MCF 10A (cell line): ENCODE measurements around the gene CABYR. TPM values are rescaled to one million over a fixed set of nuclear protein-coding genes. Genes with fewer than 3 reads are reported as not detected.

Experiments used
- BruUV-seq: library from RNA; stranded (reverse); fragments of 400-500 nt; replicated peaks from 2 replicates; lab custom pipeline; 2021; lab: Mats Ljungman, UMichigan
- CTCF ChIA-PET: fragments of 300-600 bp; sonication (Branson Sonifier 250); formaldehyde crosslinking; extraction: SDS; loops from one replicate; lab custom pipeline; 2021; ENCODE audit warnings: antibody characterized with exemption, inconsistent platforms; lab: Yijun Ruan, JAX
- POLR2A ChIA-PET: fragments of 300-600, 350-650 bp; sonication (Branson Sonifier 250); formaldehyde crosslinking; extraction: SDS; loops from one replicate; lab custom pipeline; 2020; ENCODE audit warnings: antibody characterized with exemption, inconsistent platforms; lab: Yijun Ruan, JAX
- DNase-seq: peaks from one replicate; pipeline ENCODE4 v3.0.0-alpha.2; 2018; ENCODE audit not compliant: unreplicated experiment
- H3K27ac Mint-ChIP-seq: one replicate; pipeline ENCODE4 v1.8.0; 2022; ENCODE audit warnings: mild to moderate bottlenecking, low read depth, mixed read lengths; ENCODE audit not compliant: unreplicated experiment
- H3K27me3 Mint-ChIP-seq: one replicate; pipeline ENCODE4 v1.8.0; 2022; ENCODE audit warnings: mixed read lengths; ENCODE audit not compliant: insufficient read depth, unreplicated experiment
- H3K36me3 Mint-ChIP-seq: one replicate; pipeline ENCODE4 v1.8.0; 2022; ENCODE audit warnings: mild to moderate bottlenecking, moderate library complexity, mixed read lengths; ENCODE audit not compliant: insufficient read depth, unreplicated experiment
- H3K4me1 Mint-ChIP-seq: one replicate; pipeline ENCODE4 v1.8.0; 2022; ENCODE audit warnings: mixed read lengths; ENCODE audit not compliant: insufficient read depth, unreplicated experiment
- H3K4me3 Mint-ChIP-seq: one replicate; pipeline ENCODE4 v1.8.0; 2022; ENCODE audit warnings: mild to moderate bottlenecking, moderate library complexity, mixed read lengths; ENCODE audit not compliant: unreplicated experiment
- H3K9me3 Mint-ChIP-seq: one replicate; pipeline ENCODE4 v1.8.0; 2022; ENCODE audit warnings: mixed read lengths; ENCODE audit not compliant: unreplicated experiment
- CTCF ChIP-seq: fragments of 200-600 bp; IDR thresholded peaks from one replicate; pipeline ENCODE4 v1.8.0; 2022; ENCODE audit warnings: antibody characterized with exemption, mild to moderate bottlenecking; ENCODE audit not compliant: unreplicated experiment
- intact Hi-C: fragments of 100-400 bp; cut with micrococcal nuclease; formaldehyde crosslinking; loops from 2 replicates; pipeline ENCODE4 v1.14.1; 2022
- total RNA-seq: library from RNA; stranded (reverse); gene quantifications from 2 replicates; pipeline ENCODE4 v1.2.3, GENCODE V29; 2022

The CABYR gene
- total RNA-seq, 1 experiment from 2014 or later = 3.0 TPM

- POLR2A ChIA-PET = interaction anchor here (0.6 to 0.7 kb wide), 2 partner anchors 73 to 110 kb away, joined by 3 read pairs; no protein-coding TSS in a partner anchor
- Mint-ChIP-seq H3K36me3 (peaks cover 11% of the 10 kb centered on the region), H3K4me1 (peaks cover 5% of the 10 kb centered on the region)
Measured at GRCh38 chr18:24189664-24190346, 50.9 kb downstream of the CABYR start.

GRCh38 chr18:24190590-24190989, 51.7 kb downstream of the CABYR start:
- H3K4me3 Mint-ChIP-seq = no peak overlapping the region
- ChIA-PET POLR2A (interaction anchor here (0.5 to 1.5 kb wide), 5 partner anchors 8 to 348 kb away, joined by 3 to 4 read pairs (median 3); no protein-coding TSS in a partner anchor), CTCF (interaction anchor here (0.8 to 7.3 kb wide), 2 partner anchors 14 to 118 kb away, joined by 3 to 54 read pairs; no protein-coding TSS in a partner anchor)
- H3K27ac Mint-ChIP-seq = no peak overlapping the region
- no TSS peak for BruUV-seq
- intact Hi-C loops = no loop called here
- no peaks in the 10 kb centered on the region for H3K27me3 Mint-ChIP-seq
- peaks cover 5% of the 10 kb centered on the region for H3K4me1 Mint-ChIP-seq
- TF ChIP-seq CTCF = no peak
- no peaks in the 10 kb centered on the region for H3K9me3 Mint-ChIP-seq
- H3K36me3 Mint-ChIP-seq = peaks cover 11% of the 10 kb centered on the region
- no peak for DNase-seq

More at GRCh38 chr18:24189664-24190346, 50.9 kb downstream of the CABYR start:
- H3K27ac Mint-ChIP-seq = no peak overlapping the region
- no peaks in the 10 kb centered on the region for H3K9me3 Mint-ChIP-seq
- no peaks in the 10 kb centered on the region for H3K27me3 Mint-ChIP-seq
- no peak for DNase-seq
- CTCF ChIA-PET = interaction anchor here (7.3 kb wide), 1 partner anchor 13 kb away, joined by 54 read pairs; no protein-coding TSS in a partner anchor
- TF ChIP-seq CTCF = no peak
- no peak overlapping the region for H3K4me3 Mint-ChIP-seq
- intact Hi-C loops = no loop called here
- BruUV-seq = no TSS peak

GRCh38 chr18:24195296-24196053, 56.6 kb downstream of the CABYR start:
- peaks cover 11% of the 10 kb centered on the region for H3K36me3 Mint-ChIP-seq
- H3K4me3 Mint-ChIP-seq = no peak overlapping the region
- intact Hi-C loops = no loop called here
- no TSS peak for BruUV-seq
- peak overlapping the region; percentile 35 for H3K27ac Mint-ChIP-seq
- no peak for DNase-seq
- POLR2A ChIA-PET = no interaction called here
- no peaks in the 10 kb centered on the region for H3K9me3 Mint-ChIP-seq
- H3K27me3 Mint-ChIP-seq = no peaks in the 10 kb centered on the region
- TF ChIP-seq CTCF = no peak
- CTCF ChIA-PET = interaction anchor here (0.7 kb wide), 1 partner anchor 270 kb away, joined by 5 read pairs; no protein-coding TSS in a partner anchor
- H3K4me1 Mint-ChIP-seq = peaks cover 4% of the 10 kb centered on the region

- TF ChIP-seq CTCF = no peak
- Mint-ChIP-seq H3K27me3 (no peaks in the 10 kb centered on the region), H3K4me1 (no peaks in the 10 kb centered on the region), H3K27ac (no peak overlapping the region), H3K4me3 (no peak overlapping the region), H3K9me3 (no peaks in the 10 kb centered on the region), H3K36me3 (peaks cover 11% of the 10 kb centered on the region)
- intact Hi-C loops = no loop called here
- ChIA-PET CTCF (interaction anchor here (0.8 kb wide), 1 partner anchor 21 kb away, joined by 4 read pairs; no protein-coding TSS in a partner anchor), POLR2A (no interaction called here)
- no TSS peak for BruUV-seq
- DNase-seq = no peak
Measured at GRCh38 chr18:24196764-24197163, 57.9 kb downstream of the CABYR start.
